Suppressor macrophage treated with lipopolysaccharide for 1 hour (primary cell): ENCODE data around the gene AOC1.
"Not testable (repeated sequence)": the region's sequence is repeated elsewhere in the genome, so short reads cannot be mapped to it uniquely, and the experiment has no call there.

Experiments
- DNase-seq, 3 donors: peaks; one replicate each; pipeline ENCODE4 v3.0.0-alpha.2; 2020 to 2022

Gene AOC1

GRCh38 chr7:150852371-150852905 lies at the start of gene AOC1:
TSS of gene AOC1 (plus strand) at chr7:150852517. CDS start at chr7:150856471, 3,954 bp downstream.
- peak; percentile 23 to 48 (median 42) for DNase-seq

DNA sequence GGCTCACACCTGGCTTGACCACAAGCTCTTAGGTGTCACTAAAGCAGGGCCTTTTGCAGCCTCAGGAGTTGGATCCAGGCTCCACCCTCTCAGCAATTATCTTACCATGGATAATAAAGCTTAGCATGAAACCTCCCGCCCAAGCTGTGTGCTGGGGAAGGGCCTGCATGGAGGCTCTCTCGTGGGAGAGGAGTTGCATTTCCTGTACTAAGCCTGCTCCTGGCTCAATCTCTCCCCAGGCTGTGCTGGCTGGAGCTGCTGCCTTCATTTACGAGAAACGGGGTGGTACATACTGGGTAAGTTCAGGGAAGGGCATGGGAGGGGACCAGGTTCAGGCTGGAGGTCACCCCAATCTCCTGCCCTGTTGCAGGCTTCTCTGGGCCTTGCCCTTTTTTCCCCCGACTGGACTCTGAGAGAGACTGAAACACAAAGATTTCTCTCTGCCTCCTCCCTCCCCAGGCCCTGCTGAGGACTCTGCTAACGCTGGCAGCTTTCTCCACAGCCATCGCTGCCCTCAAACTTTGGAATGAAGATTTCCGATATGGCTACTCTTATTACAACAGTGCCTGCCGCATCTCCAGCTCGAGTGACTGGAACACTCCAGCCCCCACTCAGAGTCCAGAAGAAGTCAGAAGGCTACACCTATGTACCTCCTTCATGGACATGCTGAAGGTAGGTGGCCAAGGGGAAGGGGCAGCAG lies 49.0 kb upstream of the AOC1 start:
- DNase-seq, result no peak

GRCh38 chr7:150804802-150805201 lies 47.5 kb upstream of the AOC1 start:
- no peak for DNase-seq

DNA sequence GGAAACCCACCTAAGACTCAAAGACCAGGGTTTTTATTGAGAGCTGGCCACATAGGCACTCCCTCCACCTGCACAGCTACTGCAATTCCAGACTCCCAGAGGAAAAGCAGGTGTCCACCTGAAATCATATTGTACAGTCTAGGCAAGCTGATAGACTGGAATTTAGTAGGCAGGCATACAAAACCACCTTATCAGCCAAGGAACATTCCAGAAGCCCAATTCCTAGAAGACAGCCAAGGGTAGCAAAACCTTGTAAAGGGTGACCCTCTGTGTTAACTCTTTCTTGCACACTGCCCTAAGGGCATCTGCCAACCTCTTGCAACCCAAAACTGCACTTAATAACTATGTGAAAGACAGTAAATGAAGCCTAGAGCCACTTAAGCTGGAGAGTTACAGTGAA lies 46.5 kb upstream of the AOC1 start:
- no peak for DNase-seq

DNA sequence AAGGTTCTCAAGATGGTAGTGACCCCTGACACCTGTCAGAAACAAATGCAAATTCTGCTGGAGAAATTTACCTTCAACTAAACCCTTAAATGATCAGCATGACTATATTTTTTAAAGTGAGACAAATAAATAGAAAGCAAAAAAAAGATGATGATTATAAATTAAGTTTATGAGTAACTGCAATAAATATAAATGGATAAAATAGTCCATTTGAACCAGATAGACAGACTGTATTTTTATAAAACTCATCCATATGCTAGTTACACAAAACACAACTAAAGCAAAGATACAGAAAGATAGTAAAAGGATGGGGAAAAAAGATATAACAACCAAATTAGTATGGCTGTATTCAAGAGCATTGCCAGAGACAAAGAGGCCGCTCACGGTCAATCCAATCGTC lies 45.9 kb upstream of the AOC1 start:
- no peak for DNase-seq

DNA sequence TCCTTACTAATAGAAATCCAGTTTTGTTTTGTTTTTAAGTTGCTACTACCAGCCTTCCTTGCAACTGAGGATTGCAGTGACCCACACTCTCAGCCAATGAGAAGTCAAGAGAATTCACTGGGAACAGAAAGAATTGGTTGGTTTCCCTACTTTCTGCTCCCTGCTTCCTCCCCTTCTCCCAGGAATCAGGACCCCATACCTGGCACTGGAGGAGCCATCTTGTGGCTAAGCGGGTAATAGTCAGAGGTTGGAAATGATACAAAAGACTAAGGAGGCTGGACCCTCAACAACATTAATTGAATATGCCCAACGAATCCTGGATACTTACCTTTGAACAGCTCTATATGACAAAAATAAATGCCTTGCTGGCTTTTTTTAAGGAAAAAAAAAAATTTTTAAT lies 45.5 kb upstream of the AOC1 start:
- DNase-seq, result no peak

- not testable (repeated sequence) for DNase-seq
These were observed 44.5 kb upstream of the AOC1 start for GRCh38 chr7:150807616-150808438.

GRCh38 chr7:150814328-150815001 lies 37.9 kb upstream of the AOC1 start:
- DNase-seq, result no peak

GRCh38 chr7:150818971-150819370 lies 33.3 kb upstream of the AOC1 start:
- no peak for DNase-seq

DNA sequence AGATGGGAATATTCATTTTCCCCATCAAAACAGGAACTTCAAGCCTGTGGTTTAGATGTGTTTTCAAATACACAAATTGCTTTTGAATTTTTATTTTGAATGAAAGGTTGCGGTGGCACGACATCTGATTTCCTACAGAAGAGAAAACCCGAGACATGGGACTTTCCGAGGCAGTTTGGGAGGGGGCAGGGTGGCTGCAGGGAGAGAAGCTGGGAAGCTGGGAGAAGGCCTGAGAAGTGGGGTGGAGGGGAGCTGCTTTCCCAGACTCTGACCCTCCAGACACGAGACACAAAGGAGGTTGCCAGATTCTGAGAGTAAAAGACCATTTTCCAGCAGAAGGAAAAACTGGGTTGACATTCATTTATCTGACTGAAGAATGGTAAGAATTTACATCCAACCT lies 32.2 kb upstream of the AOC1 start:
- no peak for DNase-seq

GRCh38 chr7:150820578-150821198 lies 31.6 kb upstream of the AOC1 start:
- DNase-seq, result no peak

GRCh38 chr7:150823043-150823442 lies 29.3 kb upstream of the AOC1 start:
- DNase-seq, result no peak

DNA sequence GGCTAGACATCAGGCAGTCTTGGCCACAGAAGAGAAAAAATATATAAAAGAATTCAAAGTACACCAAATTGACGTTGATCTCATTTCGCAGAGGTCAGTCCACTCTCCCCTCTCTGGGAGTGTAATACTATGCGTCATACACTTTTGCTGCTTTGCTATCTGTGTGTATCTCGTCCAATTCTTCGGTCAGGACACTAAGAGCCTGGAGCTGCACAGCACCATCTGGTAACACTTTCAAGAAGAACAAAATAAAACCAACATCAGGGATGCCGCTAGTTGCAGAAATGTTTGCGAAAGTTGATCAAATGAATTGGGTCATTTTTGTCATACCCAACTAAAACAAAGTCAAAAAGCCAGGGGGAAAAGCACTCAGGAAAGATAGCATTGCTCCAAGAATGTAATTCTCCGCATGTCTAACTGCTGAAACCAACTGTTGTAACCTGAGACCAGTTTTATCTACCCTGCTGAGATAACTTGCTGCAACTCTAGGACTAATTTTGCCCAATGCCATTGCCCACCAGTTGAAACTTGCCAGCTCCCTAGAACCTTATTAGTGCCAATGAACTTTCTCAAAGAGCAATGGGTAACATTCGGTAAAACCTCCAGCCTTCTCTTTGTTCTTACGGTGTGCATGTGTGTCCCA lies 28.7 kb upstream of the AOC1 start:
- no peak for DNase-seq

DNA sequence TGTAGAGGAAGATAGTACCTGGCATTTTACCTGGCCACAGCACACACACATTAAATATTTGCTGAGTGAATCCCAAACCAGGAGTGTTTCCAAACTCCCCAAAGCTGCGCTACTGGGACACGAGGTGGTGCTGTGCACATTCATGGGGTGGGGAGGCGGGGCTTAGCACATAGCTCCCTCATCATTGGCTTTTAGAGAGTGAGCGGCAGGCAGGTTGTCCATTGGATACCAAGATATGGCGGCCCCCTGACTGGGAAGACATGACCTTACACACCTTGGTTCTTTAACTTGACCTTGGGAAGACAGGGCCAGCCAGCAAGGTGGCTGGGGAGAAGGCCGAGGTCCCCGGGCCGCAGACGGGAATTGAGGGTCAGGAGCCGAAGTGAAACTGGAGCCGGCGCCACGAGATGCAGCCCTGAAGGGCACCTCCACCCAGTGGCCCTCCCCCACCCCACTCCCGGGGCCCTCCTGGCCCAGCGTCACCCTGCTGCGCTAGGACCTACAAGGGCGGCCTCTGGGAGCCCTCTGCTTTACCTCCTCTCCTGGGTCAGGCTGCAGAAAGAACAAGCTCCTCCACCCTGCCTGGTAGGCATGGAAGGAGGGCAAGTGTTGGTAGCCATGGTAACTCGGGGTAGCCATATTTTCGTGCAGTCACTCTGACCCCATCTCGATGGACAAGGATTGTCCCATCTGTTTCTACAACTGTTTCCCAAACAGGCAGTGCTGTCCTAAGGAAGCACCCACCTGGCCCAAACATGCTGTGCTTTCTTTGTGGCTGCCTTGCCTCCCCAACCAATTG lies 27.7 kb upstream of the AOC1 start:
- no peak for DNase-seq

GRCh38 chr7:150826061-150826849 lies 26.1 kb upstream of the AOC1 start:
- DNase-seq, result no peak

DNA sequence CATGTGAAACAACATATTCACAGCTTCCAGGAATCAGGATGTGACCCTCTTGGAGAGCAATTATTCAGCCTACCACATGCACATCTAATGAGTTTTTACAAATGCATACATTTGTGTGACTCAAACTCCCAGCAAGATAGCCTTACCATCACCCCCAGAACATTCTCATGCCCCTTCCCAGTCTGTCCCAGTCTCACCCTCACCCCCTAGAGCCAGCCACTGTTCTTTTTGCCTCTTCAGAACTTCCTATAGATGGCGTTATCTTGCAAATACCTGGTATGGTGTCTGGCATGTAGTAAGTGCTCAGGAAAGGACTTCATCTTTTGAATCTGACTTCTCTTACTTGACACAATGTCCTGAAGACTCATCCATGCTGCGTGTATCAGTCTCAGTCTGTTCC lies 23.9 kb upstream of the AOC1 start:
- no peak for DNase-seq

- peak; percentile 84 to 87 (median 85) for DNase-seq
These were observed 22.9 kb upstream of the AOC1 start for GRCh38 chr7:150829426-150829825.

- DNase-seq, result no peak
These were observed 21.4 kb upstream of the AOC1 start for GRCh38 chr7:150830937-150831336.

DNA sequence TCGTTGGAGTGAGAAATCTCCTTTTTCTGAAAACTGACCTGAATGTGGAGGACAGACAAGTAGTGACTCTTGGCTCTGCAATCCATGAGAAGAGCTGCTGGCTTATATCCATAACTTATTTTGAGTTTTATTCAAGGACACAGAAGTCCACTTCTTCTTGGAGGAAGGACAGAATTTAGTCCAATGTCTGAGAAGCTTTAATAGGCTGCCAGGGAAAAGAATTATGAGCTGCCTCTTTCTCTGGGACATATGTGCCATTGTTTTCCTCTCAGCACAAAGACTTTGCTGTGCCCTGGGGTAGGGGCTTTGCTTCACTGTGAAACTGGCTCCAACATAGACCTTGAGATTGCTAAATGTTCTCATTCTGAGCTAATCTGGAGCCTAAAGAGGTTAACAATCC lies 20.5 kb upstream of the AOC1 start:
- no peak for DNase-seq

GRCh38 chr7:150835019-150835418 lies 17.3 kb upstream of the AOC1 start:
- DNase-seq, result no peak
